HG03439 (cell line): ENCODE results near the gene PGAM5.
"Not testable (repeated sequence)": the region's sequence is repeated elsewhere in the genome, so short reads cannot be mapped to it uniquely, and the experiment has no call there.

Experiments
- ATAC-seq: cut with Tn5 transposase; IDR thresholded peaks from one replicate; pipeline ENCODE4 v1.9.1; 2021; ENCODE audit warnings: mild to moderate bottlenecking, moderate library complexity; ENCODE audit not compliant: unreplicated experiment

PGAM5 gene

DNA sequence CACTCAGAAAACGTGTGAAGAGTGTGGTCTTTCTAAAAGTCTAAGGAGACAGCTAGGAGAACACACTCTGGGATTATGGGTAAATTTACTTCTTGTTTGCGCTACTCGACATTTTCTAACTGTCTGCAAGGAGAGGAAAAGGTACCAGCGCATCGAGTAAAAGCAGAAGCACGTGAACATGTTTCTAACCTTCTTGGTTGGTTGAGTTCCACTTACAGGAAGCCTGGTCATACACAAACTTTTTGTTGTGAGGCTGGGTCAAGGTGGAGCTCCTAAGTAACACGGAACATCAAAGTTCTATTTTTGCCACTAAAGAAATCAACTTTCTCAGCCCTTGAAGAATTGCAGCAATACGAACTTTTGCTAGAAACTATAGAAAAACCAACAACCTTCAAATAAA lies 31.0 kb downstream of the PGAM5 start:
- no peak for ATAC-seq

DNA sequence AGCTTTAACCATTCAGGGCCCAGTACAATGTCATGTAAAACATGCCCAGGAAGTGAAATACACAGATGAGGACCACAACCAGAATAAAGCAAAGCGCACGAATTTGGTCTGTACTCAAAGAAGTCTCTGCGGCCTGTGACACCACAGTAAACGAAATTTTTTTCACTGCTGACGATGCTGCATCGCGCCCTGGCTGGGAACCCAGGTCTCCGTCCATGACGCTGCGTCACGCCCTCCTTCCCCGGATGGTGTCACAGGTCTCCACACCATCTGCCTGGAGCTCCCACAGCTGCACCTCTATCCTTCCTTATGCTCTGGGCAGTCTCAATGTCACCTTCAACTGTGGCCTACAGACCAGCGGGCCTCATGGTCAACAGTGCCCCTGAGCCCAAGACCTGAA lies 33.2 kb downstream of the PGAM5 start:
- no peak for ATAC-seq

DNA sequence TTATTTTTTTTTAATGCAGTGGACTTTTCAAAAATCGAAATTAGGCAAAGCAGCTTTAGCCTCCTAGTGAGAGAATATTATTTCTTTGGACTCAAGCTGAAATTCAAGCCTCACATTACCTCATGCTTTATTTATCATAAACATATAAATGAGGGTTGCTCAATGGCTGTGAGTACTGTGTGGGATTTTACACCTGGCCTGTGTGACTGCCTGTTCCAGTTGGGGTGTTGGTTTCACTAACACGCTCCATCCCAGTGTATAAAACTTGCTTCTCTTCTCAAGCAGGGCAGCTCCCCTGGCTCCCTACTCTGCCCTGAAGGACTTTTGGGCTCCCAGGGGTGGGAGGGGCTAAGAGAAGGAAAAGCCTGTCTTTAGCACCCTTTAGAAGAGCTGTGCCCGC lies 36.0 kb downstream of the PGAM5 start:
- no peak for ATAC-seq

DNA sequence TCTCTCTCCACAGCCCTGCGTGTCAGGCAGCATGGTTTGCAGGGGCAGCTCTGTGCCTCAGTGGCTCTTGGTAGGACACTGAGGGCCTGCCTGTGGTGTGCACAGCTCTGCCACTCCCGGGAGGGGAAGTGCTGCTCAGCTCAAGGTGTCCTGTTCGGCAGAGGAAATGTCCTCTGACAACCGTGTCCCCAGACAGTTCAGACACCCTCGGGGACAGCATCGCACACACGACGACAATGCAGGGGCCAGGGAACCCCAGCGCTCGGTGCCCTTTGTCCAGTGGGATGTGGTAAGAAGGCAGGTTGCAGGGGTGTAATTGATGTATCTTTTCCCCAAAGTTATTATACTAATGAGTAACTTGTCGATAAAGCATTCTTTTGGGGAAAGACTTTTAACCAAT lies 36.8 kb downstream of the PGAM5 start:
- no peak for ATAC-seq

DNA sequence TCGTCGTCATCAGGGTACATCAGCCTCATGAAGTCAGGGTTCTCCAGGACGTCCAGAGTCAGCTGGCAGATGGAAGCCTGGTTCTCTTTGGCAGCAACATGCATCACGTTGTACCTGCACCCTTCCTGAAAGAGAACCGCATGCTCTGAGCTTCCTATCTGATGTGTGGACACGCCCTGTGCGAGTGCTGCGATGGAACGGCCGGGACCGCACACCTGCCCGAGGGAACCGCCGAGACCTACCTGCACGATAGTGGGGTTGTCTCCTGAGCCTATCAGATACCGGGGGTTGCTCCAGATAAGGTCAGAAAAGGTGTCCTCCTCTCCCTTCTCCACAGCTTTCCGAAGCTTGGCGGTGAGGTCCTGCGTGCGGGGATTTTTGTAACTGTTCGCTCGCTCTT lies 37.3 kb downstream of the PGAM5 start:
- ATAC-seq: no peak

DNA sequence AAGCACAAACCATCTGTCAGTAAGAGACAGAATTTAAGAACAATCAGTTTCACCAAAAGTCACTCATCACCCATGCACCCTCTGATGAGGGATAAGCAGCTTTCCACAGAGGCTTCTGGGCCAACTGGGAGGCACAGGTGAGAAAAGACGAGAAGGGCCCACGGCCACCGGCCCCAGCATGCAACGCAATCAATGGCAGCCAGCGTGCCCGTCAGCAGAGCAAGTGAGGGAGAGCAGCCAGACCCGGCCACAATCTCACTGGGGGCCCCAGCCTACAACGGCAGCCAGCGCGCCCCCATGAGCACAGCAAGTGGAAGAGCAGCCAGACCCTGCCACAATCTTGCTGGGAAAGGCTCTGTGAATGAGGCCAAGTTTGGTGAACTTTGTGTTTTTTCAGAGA lies 37.7 kb downstream of the PGAM5 start:
- no peak for ATAC-seq

DNA sequence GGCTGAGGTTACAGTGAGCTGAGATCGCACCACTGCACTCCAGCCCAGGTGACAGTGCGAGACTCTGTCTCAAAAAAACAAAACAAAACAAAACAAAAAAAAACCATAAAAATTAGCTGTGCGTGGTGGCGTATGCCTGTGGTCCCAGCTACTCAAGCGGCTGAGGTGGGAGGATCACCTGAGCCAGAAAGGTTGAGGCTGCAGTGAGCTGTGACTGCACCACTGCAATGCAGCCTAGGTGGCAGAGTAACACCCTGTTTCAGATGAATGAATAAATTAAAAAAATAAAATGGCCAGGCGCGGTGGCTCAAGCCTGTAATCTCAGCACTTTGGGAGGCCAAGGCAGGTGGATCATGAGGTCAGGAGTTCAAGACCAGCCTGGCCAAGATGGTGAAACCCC lies 43.0 kb downstream of the PGAM5 start:
- ATAC-seq: not testable (repeated sequence)

DNA sequence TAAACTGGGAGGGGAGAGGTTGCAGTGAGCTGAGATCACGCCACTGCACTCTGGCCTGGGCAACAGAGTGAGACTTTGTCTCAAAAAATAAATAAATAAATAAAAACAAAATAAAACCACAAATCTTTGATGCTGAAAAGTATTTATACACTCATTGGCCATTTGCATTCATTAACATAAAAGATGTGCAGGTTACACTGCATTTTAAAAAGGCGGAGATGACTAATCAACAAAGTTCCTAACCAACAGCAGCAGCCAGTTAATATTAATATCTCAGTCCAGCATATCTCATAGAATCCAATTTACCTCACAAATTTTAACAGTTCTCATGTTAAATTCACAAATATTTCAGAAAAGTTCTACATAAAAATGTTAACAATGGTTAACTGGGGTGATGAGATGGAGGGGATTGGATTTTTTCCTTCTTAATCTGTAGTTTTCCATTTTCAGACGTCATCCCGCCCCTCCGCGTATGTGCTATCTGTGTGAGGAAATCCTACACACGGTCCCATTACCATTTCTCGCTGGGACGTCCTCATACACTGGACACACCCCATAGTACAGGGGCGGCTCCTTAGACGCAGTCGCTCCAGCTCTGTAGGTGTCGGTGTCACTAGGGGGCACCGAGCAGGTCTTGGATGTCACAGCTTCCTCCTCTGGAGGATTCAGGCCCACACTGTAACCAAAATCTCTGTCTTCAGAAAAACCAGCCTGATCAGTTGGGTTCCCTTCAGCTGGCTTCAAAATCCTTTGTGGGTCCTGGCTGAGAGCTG lies 43.7 kb downstream of the PGAM5 start:
- ATAC-seq: no peak

DNA sequence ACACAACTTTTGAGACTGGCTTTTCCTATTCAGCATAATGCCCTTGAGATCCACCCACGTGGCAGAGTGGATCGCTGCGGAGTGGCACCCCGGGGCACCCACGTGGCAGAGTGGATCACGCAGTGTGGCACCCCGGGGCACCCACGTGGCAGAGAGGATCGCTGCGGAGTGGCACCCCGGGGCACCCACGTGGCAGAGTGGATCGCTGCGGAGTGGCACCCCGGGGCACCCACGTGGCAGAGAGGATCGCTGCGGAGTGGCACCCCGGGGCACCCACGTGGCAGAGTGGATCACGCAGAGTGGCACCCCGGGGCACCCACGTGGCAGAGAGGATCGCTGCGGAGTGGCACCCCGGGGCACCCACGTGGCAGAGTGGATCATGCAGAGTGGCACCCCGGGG lies 48.2 kb downstream of the PGAM5 start:
- ATAC-seq: not testable (repeated sequence)

DNA sequence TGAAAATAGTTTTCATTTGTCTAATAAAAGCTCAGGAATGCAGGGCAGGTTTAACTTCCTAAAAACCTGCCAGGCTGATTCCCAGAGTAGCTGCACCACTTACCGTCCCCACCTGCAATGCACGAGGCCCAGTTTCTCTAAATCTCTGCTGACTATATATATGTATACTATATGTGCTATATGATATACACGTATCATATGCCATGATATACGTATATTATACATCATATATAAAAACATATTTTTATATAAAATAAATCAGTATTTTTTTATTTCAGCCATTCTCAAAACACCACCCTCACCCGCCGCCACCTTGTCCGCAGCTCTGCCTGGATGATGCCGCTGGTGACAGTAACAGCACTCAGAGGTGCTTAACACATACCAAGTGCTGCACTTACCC lies 48.7 kb downstream of the PGAM5 start:
- no peak for ATAC-seq

DNA sequence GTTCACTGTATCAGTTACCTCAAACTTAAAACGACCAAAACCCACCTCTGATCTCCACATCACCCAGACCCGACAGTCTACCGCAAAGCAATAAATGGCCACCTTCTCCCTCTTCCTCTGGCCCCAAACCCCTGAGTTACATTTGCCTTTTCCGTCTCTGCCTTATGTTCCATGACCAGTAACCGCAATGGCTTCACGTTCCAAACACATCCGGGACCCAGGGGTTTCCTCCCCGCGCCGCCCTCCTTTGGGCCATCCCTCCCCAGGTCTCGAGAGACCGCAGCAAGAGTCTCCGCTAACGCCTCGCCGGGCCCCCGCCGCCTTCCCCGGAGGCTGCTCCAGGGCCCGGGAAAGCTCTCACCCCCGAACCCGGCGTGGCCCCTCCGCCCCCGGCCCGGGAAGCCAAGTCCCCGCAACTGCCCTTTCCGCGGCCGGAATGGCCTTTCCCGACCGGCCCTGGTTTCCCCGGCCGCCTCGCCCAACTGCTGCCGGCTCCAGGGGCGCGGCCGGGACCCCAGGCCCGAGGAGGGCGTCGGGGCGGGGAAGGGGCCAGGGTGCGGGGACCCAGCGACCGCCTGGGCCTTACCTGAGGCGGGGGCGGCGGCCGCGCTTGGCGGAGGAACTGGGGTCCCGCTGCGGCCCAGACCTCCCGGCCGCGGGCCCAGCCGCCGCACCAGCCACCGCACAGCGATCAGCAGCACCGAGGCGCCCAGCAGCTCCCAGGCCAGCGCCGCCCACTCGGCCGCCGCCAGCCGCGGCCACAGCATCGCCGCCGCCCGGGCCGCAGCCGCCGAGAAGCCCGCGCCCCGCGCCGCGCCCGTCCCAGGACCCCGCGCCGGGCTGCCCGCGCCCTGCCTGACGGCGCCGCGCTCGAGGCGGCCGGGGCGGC lies 50.6 kb downstream of the PGAM5 start, which contains the start of gene ANKLE2:
Gene ANKLE2 (minus strand): TSS at position 801 of the 889 bp plus-strand sequence. CDS start 34 bp downstream, at position 767.
- peak; percentile 29 for ATAC-seq

DNA sequence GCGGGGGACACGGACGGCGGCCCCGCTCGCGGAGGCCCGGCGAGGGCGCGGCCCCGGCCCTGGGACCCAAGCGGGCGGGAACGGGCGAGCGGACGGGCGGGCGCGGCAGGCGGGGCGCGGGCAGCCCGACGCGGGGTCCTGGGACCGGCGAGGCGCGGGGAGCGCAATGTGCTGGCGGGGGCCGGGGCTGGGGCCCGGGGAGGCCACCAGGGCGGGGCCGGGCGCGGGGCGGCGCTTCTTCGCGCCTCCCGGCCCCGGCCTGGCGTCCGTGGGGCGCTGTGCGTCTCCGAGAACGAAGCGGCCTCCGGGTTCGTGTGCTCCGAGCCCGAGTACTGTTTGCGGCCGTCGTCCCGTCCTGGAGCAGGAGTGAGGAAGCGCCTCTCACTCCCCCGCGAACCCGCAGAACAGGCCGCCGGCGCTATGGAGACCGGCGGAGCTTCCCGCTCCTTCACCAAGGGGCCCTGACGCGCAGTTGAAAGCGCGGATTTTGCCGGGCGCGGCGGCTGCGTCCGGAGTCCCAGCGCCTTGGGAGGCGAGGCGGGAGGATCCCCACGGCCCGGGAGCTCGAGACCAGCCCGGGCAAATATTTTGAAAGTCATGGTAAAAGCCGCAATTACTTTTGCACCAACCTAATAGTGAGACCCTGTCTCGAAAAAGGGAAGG lies 51.4 kb downstream of the PGAM5 start:
- ATAC-seq: peak; percentile 71

DNA sequence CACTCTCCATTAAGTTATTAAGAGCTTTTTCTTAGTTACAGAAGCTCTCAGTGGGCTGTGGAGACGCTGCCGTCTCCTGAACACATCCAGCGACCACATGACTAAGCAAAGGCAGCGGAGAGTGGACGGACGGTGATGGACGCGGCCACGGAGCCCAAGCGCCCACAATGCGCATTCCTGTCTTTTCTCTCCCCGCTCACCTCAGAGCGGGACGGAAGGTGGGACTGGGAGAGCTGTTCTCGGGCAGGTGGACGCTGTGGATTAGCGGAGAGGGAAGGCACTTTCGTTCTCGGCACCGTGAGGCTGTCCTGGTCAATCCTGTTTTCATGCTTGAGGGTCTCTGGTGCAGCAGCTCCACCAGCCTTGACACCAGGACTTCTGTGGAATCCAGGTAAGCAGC lies 53.6 kb downstream of the PGAM5 start:
- ATAC-seq: no peak

DNA sequence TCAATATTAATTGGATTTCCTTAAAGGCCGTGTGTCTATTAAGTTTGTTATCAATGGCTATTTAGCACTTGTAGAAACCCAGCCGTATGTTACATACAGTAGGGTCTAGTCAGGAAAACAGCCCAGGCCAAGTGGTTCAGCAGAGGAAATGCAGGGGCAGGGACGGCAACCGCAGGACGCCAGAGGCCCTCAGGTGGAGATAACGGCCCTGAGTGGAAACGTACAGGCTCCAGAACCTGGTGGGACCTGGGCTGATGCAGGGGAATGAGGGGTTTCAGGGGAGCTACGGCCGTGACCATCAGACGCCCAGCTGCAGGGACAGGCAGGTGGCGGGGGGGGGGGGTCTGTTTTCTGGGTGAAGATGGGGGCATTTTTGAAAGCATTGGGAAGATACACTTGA lies 54.7 kb downstream of the PGAM5 start:
- ATAC-seq: no peak

DNA sequence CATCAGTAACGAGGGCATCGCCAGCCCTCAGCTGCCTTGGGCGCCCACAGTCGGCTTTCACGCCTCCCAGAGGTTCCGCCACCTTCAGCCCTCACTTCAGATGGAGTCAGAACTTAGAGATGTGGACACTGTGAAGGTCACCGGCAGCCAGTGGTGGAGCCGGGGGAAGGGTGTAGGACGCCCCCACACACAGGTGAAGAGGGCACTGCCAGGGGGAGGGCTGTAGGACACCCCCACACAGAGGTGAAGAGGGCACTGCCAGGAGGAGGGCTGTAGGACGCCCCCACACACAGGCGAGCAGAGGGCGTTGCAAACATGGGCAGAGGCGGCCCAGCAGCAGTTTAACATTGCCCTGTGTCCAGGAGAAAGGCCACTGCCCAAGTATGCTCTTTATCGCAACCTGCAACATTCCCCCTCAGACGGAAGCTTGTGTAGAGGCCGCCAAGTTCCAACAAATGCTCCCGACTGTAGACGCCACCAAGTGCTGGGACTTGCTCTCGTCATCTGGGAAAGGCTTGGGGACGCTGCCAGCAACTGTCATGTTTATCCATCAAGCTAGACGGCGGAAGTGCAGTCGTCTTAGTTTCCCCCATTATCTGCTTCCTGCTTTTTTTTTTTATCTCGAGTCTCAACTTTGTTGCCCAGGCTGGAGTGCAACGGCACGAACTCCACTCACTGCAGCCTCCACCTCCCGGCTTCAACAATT lies 55.9 kb downstream of the PGAM5 start:
- no peak for ATAC-seq

DNA sequence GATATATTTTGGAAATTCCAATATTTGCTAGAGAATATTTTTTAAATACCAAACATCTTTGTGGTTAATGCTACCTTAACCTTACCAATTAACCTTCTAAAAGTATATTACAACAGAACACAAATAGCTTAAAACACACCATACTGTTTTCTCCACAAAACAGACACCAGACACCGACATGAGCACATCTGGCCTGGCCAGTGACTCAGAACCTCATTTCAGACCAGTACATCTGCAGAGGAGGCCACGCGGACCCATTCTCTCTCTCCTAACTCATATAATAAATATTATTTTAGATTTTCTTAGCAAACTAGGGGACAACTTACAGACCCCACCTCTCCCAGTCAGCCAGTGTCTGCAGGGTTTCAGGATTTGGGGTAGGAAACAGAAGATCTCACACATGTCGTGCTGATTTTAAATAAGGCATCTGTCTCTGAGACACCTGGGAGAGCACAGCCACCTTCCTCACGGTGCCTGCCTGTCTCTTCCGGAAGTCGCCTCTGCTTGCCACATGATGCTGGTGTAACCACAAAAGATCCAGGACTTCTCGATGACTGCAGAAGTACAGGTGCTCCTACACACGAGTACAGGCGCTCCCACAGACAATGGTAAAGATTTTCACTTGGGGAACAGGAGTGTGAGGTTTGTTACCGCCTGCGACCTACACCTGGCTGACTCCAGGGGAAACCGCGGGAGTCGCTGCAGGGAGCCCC lies 60.6 kb downstream of the PGAM5 start:
- no peak for ATAC-seq
